Measurements from ENCODE around the gene GHRL.
"Not testable (repeated sequence)": the region's sequence is repeated elsewhere in the genome, so short reads cannot be mapped to it uniquely, and the experiment has no call there.

Gene GHRL

GRCh38 chr3:10322352-10322710 is 29.6 kb upstream of the GHRL start:
- peak; percentile 0 for DNase-seq

DNA sequence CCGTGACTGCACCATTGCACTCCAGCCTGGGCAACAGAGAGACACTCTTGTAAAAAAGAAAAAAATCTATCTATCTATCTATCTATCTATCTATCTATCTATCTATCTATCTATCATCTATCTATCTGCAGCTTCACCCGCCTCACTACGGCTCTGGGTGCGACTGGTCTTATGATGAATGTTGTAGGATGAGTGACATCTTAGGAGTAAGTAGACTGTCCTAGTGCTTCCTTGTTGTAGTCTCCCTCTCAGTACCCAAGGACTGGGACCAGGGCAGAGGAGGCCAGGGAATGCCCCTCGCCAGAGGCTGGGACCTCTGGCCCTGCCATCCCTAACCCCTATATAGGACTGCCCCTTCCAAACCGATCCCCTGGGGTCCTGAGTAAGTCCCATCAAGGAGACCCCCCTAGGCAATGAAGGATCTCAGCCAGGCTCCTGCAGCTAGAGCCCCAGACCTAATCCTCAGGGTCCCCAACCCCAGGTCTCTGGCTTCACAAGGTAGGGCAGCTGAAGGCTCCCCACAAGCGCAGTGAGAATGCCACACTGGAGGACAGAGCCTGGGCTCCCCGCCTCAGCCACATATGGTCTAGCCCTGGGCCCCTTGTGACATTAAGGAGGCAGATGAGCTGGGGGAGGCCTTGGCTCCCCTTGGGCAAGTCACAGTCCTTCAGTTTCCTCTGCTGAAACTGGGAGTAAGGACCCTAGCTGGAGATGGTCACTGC is 29.0 kb upstream of the GHRL start:
- no peak for DNase-seq

GRCh38 chr3:10320320-10320677 is 27.6 kb upstream of the GHRL start:
- DNase-seq = no peak

GRCh38 chr3:10319804-10320203 is 27.1 kb upstream of the GHRL start:
- DNase-seq = no peak

DNA sequence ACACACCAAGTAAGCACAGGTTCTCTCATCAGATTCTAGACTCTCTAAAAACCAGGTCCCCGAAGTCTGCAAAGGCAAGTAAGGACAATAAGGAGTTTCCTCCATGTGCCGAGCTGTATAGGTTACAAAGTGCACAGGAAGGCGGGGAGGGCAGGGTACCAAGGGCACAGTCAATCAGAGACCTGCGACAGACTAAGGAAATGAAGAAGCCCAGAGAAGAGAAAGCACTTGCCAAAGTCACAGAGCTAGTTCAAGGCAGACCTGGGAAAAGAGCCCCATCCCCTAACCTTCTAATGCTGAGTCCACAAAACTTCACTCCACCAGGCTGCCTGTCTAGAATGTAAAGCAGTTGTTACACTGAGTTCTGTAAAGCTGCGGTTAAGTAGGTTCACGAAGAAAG is 26.5 kb upstream of the GHRL start:
- no peak for DNase-seq

- no peak for DNase-seq
Measured at GRCh38 chr3:10317961-10318350, 25.2 kb upstream of the GHRL start.

GRCh38 chr3:10317311-10317960 is 24.7 kb upstream of the GHRL start:
- no peak for DNase-seq

DNA sequence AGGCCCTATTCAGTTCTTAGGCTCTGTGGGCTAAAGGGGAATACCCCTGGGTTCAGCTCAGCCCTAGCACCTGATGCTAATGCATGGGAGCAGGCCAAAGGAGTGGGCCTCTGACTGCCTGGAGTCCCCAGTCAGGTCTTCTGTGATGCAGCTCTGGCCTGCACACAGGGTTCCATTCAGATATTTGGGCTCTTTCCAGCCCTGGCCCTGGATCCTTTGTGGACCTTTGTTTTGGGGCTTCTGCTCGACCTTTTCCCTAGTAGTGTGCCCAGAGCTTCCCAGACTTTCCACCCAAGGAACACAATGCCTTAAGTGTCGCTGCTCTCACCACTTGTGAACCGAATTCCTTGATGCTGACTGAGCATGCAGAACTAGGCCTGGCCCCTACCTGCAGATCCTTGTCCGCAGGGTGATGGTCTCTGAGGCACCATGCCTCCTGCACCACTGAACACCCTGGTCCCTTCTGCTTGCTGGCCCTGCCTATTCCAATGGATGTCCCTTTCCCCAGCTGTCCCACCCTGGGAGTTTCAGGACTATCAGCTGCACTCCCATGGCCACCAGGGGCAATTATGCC is 23.1 kb upstream of the GHRL start:
- no peak for DNase-seq

GRCh38 chr3:10315101-10315500 is 22.4 kb upstream of the GHRL start:
- DNase-seq = no peak

DNA sequence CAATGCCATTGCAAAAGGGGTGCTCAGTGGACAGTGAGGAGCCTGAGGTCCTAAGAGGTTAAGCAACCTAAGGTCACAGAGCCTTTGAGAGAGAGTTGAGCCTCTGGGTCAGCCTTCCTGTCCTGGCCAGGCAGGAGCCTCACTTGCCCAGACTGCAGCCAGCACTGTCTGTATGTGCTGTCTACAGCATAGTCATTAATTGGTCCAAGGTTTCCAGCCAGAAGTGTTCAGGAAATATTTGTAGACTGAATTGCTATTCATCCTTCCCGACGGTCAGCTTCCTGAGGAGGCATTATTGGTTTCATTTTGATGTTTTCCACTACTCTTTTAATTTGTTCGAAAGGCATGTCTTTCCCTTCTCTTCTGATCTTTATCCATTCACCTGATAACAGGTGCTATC is 20.1 kb upstream of the GHRL start:
- DNase-seq = no peak

DNA sequence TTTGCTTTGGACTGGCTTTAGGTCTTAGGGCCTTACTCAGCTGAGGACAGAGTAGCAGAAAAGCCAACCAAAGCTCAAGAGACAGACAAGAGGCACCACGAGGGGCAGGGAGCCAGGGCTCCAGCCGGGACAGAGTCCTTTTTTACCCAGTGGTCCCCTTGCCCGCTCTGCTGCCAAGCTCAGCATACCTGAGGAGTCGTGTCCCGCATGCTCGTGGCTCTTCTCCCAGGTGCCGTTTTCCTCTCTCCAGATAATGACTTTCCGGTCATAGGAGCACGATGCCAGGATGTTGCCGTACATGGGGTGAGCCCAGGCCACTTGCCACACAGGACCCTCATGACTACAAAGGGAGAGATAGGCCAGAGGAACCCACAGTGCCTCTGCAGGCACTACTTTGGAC is 19.6 kb upstream of the GHRL start:
- no peak for DNase-seq

DNA sequence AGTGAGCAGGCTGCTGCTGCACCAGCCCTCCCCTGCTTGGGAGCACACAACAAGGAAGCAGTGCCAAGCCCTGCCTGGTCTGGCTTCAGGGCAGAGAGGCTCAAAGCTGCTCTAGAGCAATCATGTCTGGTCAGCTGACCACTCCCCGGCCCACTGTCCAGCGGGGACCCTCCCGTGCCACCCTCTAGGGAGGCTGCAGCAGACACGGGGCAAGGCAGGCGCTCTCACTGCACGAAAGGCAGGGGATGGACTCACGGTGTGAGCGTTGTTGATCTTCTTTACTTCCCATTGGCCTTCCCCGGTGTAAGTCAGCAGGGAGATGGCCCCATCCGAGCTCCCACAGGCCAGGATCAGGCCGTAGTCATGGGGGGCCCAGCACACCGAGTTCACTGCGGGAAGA is 19.0 kb upstream of the GHRL start:
- DNase-seq = no peak

GRCh38 chr3:10310578-10310977 is 17.8 kb upstream of the GHRL start:
- no peak for DNase-seq

GRCh38 chr3:10309736-10310135 is 17.0 kb upstream of the GHRL start:
- DNase-seq = no peak

DNA sequence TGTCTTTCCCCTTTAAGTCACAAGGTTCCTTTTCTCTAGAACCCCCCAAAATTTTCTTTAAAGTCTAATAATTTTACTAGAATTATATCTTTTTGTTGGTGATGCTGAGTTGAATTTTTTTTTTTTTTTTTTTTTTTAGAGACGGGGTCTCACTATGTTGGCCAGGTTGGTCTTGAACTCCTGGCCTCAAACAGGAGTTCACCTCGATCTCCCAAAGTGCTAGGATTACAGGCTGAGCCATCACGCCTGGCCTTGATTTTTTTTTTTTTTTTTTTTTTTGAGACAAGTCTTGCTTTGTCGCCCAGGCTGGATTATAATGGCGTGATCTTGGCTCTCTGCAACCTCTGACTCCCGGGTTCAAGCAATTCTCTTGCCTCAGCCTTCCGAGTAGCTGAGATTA is 15.9 kb upstream of the GHRL start:
- DNase-seq = no peak

DNA sequence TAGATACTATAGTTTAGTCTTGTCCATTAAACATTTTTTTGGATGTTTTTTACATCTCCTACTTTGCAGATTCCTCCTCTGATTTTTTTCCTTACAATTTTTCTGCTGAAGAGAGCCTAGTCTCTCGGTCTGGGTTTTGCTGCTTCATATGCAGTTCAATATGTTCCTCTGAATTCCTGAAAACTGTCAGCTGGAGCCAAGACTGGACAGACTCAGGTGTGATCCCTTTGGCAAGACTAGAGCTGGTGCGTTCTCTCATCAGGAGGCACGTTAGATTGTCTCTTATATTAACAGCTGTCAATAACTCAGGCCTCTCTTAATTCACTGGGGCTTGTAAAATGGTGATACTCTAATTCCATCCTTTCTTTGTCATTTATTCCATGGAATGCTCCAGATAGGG is 13.4 kb upstream of the GHRL start:
- no peak for DNase-seq

DNA sequence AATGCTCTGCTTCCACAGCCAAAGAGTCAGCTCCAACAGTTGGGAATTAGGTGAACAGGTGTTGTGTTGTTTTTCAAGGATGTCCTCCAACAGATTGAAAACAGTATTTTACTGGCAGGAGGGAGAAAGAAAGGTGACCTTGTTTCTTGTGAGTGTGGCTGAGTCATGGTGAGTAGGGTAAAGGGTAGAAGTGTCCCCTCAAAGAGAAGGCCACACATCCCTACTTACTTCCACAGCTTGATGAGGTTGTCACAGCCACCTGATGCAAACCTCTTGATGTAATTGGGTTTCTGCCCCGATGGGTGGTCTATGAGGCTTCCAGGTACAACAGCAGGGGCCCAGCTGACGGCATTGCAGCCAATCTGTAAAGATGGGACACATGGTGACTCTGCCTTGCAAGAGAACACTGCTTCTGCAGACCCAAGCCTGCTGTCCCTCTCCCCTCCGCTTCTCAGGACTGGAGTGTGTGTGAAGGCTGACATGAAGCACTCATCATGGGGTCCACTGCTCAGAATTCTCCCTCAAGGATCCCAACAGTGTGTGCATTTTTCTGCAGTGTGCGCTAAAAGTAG is 12.7 kb upstream of the GHRL start:
- no peak for DNase-seq

DNA sequence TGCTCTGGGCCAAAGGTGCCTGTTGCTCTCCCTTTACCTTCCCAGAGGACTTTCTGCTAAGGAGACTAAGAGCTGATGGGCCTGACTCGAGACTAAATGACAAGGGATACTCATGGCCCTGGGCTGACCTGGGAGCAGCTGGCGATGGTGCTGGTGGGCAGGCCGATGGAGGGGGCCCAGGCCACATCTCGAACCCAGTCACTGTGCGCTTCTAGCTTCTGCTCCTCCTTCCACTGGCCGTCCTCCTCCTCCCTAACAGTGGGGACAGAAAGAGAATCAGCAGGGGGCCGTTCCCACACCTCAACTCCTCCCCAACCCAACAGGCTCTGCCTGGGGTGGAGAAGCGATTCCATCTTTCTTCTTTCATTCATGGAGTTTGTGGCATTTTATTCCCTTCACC is 12.2 kb upstream of the GHRL start:
- DNase-seq = no peak

DNA sequence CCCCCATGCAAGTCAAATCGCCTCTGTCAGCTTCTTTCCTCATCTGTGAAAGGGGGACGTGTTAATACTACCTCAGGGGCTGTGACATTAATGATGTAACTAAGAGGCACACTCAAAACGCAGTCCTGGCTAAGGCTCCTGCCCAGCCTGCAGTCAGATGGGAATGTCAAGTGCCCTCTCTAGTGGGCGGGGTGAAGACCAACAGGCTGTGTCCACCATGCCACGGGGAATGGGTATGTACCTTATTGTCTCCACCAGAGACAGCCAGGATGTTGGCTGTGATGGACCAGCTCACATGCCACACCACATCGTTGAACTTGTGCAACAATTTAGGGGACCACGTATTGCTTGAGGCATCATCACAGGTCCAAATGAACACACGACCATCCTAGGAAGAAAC is 11.0 kb upstream of the GHRL start:
- DNase-seq = no peak

DNA sequence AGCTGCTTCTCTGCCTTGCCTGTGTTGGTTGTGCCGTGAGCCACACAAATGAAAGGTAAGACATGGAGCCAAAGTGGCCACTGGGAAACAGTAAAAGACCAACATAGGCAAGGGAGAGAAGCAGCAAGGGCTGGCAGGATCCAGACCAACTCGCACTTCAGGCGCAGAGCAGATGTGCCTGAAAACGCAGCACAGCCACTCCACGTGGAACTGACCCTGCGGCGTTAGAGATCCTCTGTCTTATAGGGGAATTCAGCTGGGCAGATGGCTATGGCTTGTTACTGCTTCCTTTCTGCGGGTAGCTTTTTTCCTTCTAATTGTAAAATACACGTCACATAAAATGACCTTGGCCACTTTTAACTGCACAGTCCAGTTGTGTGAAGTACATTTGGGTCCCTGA is 10.4 kb upstream of the GHRL start:
- no peak for DNase-seq

DNA sequence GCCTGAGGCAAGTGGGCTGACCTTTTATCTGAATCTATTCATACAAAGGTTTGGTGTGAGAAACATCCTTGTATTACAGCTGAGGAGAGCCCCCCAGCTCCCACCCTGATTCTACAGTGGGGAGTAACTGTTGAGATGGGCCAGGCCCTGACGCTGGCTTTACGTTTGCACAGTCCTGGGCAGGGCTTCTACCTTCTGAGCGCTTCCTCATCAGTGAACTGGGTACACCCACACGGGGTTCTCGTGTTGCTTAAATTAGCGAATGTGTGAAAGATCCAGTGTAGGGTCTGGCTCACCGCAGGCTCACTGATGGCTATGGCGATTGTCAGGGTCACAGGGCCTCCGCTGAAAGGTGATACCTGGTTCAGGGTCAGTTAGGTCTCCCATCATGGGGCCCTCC is 7.3 kb upstream of the GHRL start:
- DNase-seq = no peak

- no peak for DNase-seq
Measured at GRCh38 chr3:10299679-10300078, 6.9 kb upstream of the GHRL start.

DNA sequence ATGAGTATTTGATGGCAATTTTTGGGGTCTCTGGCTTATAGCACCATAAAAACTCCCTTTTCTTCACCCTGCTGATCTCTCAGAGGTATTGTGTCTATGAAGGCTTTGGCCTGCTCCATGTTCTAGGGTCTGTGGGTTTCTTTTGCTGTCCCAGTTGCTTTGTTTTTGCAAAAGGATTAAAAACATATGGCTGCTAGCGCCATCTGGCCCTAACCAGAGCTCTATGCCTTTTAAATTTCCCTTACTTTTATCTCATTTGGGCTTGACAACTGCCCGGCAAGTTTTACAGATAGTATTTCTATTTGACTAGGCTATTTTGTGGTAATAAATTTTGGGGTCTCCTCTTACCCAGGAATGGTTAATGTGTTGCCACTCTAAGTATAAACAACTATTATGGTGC is 6.4 kb upstream of the GHRL start:
- no peak for DNase-seq

GRCh38 chr3:10298064-10298463 is 5.3 kb upstream of the GHRL start:
- not testable (repeated sequence) for DNase-seq
